ENCODE measurements around the gene CNFN.

- no peak for TF ChIP-seq POLR2A (IDR thresholded peaks at IDR 0.05; ENCODE audit: low read depth, low read length)
- TF ChIP-seq POLR2AphosphoS5 (IDR thresholded peaks at IDR 0.05; ENCODE audit: low read depth, low read length): no peak
- no peak for TF ChIP-seq TAF1 (IDR thresholded peaks at IDR 0.05; ENCODE audit: borderline replicate concordance, low read depth, low read length)
These were observed 31.5 kb upstream of the CNFN start for GRCh38 chr19:42421591-42422031.

Data from GM12892 (cell line).